ENCODE results near the gene TYMS. TPM values are rescaled to one million over a fixed set of nuclear protein-coding genes. Genes with fewer than 3 reads are reported as not detected.

Gene TYMS
- total and polyA plus RNA-seq, 3 donors from 2014 or later: 22.7 to 136 (median 24.4) TPM

DNA sequence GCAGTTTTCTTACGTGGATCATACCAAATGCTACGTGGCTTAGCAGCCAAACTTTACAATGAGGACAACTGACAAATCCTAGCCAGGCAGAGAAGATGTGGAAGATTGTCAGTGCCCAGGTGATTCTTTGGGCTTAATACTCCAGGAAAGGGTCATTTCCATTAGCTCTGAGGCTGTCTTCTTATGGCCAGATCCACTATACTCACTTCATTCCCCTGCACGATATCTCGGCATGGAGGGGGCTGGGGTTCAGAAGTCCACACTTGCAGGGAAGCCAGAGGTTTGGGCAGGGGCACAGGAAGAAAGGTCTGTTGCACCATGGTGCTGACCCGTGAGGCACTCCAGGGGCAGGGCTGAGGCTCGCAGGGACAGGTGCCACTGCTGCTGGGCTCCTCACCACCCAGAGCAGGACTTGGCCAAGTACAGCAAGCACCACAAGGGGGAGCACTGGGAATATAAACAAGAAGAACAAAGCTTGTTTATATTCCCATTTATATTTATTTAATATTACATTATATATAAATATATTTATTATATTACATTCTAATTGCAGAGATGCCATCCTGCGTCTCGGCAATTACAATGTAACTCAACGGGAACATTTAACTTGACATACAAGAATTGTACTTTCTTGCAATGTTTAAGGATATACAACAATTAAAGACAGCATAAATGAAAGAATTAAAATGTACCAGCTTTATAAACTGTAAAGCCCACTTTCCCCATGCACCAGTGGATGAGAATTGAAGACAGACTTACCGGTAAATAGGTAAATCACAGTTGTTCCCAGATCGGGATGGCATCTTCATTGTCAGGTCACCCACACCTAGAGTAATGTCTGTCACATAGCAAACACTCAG, 33.5 kb upstream of the TYMS start:
- Histone ChIP-seq H3K27ac (no peak overlapping the region), H3K4me3 (no peak overlapping the region), H3K36me3 (ENCODE audit: low read depth, missing control alignments) (no peaks in the 10 kb centered on the region), H3K27me3 (no peaks in the 10 kb centered on the region), H3K9me3 (no peaks in the 10 kb centered on the region), H3K4me1 (no peaks in the 10 kb centered on the region)
- 70 to 75% methylated on average over 11 of the region's 11 CpGs for WGBS, 2 donors
- intact Hi-C loops (cut with DNase I; ENCODE audit: low total_unique reads): loop anchor here (10.0 kb wide), 2 partner anchors 111 to 211 kb away; no protein-coding TSS in a partner anchor
- TF ChIP-seq POLR2A (IDR thresholded peaks at IDR 0.05): no peak
- TF ChIP-seq, protein P1, sequence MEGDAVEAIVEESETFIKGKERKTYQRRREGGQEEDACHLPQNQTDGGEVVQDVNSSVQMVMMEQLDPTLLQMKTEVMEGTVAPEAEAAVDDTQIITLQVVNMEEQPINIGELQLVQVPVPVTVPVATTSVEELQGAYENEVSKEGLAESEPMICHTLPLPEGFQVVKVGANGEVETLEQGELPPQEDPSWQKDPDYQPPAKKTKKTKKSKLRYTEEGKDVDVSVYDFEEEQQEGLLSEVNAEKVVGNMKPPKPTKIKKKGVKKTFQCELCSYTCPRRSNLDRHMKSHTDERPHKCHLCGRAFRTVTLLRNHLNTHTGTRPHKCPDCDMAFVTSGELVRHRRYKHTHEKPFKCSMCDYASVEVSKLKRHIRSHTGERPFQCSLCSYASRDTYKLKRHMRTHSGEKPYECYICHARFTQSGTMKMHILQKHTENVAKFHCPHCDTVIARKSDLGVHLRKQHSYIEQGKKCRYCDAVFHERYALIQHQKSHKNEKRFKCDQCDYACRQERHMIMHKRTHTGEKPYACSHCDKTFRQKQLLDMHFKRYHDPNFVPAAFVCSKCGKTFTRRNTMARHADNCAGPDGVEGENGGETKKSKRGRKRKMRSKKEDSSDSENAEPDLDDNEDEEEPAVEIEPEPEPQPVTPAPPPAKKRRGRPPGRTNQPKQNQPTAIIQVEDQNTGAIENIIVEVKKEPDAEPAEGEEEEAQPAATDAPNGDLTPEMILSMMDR (IDR thresholded peaks at IDR 0.05): peak in 2 of 3 experiments; percentile 30 to 66
- peak; percentile 89 for DNase-seq

DNA sequence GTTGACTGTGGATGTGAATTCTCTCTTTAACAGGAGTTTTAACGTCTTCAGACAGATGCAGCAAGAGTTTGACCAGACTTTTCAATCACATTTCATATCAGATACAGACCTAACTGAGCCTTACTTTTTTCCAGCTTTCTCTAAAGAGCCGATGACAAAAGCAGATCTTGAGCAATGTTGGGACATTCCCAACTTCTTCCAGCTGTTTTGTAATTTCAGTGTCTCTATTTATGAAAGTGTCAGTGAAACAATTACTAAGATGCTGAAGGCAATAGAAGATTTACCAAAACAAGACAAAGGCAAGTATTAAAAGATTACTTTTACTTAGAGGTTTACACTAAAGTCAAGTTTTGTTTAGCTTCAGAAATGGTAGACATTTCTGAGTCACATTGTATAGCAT, 30.2 kb upstream of the TYMS start:
- H3K4me1 ChIP-seq: no peaks in the 10 kb centered on the region
- no peak overlapping the region for H3K4me3 ChIP-seq
- intact Hi-C loops (cut with DNase I; ENCODE audit: low total_unique reads): loop anchor here (10.0 kb wide), 2 partner anchors 108 to 208 kb away; no protein-coding TSS in a partner anchor
- TF ChIP-seq, protein P1 (IDR thresholded peaks at IDR 0.05): no peak
- no peak for TF ChIP-seq POLR2A (IDR thresholded peaks at IDR 0.05)
- H3K27ac ChIP-seq: no peak overlapping the region
- no peaks in the 10 kb centered on the region for H3K36me3 ChIP-seq (ENCODE audit: low read depth, missing control alignments)
- WGBS, 2 donors: 71 to 85% methylated on average over 2 of the region's 2 CpGs
- no peaks in the 10 kb centered on the region for H3K27me3 ChIP-seq
- H3K9me3 ChIP-seq: no peaks in the 10 kb centered on the region
- no peak for DNase-seq

DNA sequence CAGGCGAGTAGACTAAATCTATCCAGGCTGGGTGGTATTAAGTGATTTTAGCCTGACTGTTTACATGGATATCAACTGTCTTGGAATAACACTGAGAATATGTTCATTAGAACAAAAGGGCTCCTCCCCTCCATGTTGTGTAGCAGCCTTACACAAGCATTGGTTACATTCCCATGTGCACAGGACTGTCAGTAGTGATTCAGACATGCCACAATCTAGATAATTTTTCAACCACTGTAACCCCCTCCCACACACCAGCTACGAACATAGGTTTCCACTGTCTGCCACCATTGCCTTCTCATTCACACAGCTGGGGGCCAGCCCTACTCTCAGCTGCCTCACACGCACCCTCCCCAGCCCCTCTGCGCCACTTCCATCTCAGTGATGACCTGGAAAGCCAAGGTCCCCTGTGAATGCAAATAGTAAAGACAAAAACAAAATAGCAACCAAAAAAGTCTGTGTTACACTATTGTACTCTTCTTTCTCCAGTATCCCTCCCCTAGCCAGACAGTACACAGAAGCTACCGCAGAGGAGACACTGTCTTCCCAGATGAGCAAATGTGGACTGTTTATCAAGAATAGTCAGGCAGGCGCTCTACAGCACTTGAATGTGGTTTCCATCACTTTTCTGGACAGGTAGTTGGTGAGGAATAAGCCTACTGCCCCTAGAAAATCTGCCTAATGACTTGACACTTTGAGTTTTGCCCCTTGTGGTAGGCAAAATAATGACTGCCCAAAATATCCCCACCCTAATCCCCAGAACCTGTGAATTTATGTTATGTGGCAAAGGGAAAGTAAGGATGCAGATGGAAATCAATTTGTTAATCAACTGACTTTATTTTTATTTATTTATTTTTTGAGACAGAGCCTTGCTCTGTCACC, 27.9 kb upstream of the TYMS start:
- Histone ChIP-seq H3K27me3 (no peaks in the 10 kb centered on the region), H3K4me3 (no peak overlapping the region), H3K27ac (no peak overlapping the region), H3K9me3 (no peaks in the 10 kb centered on the region), H3K4me1 (no peaks in the 10 kb centered on the region), H3K36me3 (ENCODE audit: low read depth, missing control alignments) (no peaks in the 10 kb centered on the region)
- intact Hi-C loops (cut with DNase I; ENCODE audit: low total_unique reads): loop anchor here (10.0 kb wide), 2 partner anchors 105 to 205 kb away; no protein-coding TSS in a partner anchor
- DNase-seq: no peak
- no peak for TF ChIP-seq POLR2A (IDR thresholded peaks at IDR 0.05)
- TF ChIP-seq, protein P1 (IDR thresholded peaks at IDR 0.05): peak in 1 of 3 experiments; percentile 22
- 86 to 92% methylated on average over 6 of the region's 6 CpGs for WGBS, 2 donors

DNA sequence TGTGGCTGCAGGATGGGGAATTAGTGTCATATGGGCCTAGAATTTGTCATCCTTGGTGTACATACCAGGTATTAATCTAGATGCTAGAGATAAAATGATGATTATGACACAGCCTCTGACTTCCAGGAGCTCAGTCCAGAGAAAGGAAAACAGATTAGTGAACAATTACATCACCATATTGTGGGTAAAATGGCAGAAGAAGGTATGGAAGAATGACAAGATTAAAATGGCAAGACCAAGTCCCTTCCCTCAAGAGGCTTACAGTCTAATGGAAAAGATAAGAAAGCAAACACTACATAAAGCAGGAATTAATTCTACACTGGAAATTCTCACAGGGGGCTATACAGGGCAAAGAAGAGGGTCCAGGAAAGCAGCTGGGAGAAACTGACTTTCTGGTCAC, 25.9 kb upstream of the TYMS start:
- no peak for DNase-seq
- H3K4me3 ChIP-seq: no peak overlapping the region
- H3K27me3 ChIP-seq: no peaks in the 10 kb centered on the region
- no peaks in the 10 kb centered on the region for H3K9me3 ChIP-seq
- no peaks in the 10 kb centered on the region for H3K4me1 ChIP-seq
- intact Hi-C loops (cut with DNase I; ENCODE audit: low total_unique reads): no loop called here
- no peak for TF ChIP-seq POLR2A (IDR thresholded peaks at IDR 0.05)
- TF ChIP-seq, protein P1 (IDR thresholded peaks at IDR 0.05): no peak
- no peaks in the 10 kb centered on the region for H3K36me3 ChIP-seq (ENCODE audit: low read depth, missing control alignments)
- H3K27ac ChIP-seq: no peak overlapping the region
